AG04449 (cell line): Measurements from ENCODE around the gene CREB5.

Source experiments
- CTCF ChIA-PET: fragments of 350-600 bp; formaldehyde crosslinking; extraction: SDS; loops from one replicate; lab custom pipeline; 2021; ENCODE audit warnings: antibody characterized with exemption; lab: Yijun Ruan, JAX
- POLR2A ChIA-PET: fragments of 400-600, 350-600 bp; formaldehyde crosslinking; extraction: SDS; loops from one replicate; lab custom pipeline; 2020; ENCODE audit warnings: antibody characterized with exemption, inconsistent platforms; lab: Yijun Ruan, JAX
- DNase-seq: peaks from one replicate; pipeline ENCODE4 v3.0.0-alpha.2; 2010; ENCODE audit warnings: low read depth, low spot score
- H3K4me3 ChIP-seq: 2 replicates; pipeline ENCODE4 v1.5.1; 2011; ENCODE audit warnings: low read depth, mild to moderate bottlenecking, control low read depth, low read length
- TF ChIP-seq, protein P1 (sequence below): IDR thresholded peaks from one replicate; pipeline ENCODE4 v1.5.1; 2011; ENCODE audit warnings: mild to moderate bottlenecking, moderate library complexity, low read length, control low read depth, inconsistent platforms; ENCODE audit not compliant: insufficient read depth; ENCODE audit errors: missing control alignments

Gene CREB5, protein sequence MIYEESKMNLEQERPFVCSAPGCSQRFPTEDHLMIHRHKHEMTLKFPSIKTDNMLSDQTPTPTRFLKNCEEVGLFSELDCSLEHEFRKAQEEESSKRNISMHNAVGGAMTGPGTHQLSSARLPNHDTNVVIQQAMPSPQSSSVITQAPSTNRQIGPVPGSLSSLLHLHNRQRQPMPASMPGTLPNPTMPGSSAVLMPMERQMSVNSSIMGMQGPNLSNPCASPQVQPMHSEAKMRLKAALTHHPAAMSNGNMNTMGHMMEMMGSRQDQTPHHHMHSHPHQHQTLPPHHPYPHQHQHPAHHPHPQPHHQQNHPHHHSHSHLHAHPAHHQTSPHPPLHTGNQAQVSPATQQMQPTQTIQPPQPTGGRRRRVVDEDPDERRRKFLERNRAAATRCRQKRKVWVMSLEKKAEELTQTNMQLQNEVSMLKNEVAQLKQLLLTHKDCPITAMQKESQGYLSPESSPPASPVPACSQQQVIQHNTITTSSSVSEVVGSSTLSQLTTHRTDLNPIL

DNA sequence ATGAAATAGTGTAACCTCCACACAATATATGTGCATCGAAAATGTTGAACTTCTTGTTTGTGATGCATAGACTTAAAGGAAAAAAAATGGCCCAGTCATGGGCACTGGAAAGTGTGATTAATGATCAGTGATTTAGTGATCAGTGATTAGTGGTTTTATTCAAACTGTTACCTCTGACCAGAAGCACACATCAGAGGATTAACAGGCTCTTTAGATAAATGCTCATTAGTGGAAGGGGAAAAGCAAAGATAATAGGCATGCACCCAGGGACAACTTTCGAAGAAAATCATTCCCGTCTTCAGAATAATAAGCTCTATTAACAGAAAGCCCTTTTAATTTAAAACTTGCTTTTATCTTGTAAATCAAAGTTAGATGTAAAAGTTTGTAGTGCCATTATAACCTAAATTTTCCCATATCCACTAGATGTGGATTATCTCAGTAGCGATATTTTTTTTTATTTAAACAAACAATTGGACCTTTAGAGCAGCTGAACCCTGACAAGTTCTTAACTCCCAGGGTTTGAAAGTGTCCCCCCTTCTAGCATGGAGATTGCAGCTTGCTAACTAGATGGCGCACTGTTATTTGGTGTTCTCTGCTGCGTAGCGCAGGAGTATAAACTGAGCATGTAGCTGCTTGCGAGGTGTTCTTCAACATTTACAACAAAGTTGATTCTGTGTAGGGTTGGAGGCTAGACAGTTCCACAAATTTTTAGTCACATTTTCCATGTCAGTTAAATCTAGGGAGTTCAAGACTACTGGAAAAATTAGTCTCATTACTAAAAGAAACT, at the start of gene CREB5:
TSS of gene CREB5 (plus strand) at position 643 of the 787 bp plus-strand sequence. CDS start 397 bp downstream, outside the sequence.
- ChIA-PET CTCF (interaction anchor here (0.6 to 1.4 kb wide), 3 partner anchors 23 to 509 kb away, joined by 3 to 6 read pairs (median 3); no protein-coding TSS in a partner anchor), POLR2A (no interaction called here)
- no peak for DNase-seq
- TF ChIP-seq, protein P1, sequence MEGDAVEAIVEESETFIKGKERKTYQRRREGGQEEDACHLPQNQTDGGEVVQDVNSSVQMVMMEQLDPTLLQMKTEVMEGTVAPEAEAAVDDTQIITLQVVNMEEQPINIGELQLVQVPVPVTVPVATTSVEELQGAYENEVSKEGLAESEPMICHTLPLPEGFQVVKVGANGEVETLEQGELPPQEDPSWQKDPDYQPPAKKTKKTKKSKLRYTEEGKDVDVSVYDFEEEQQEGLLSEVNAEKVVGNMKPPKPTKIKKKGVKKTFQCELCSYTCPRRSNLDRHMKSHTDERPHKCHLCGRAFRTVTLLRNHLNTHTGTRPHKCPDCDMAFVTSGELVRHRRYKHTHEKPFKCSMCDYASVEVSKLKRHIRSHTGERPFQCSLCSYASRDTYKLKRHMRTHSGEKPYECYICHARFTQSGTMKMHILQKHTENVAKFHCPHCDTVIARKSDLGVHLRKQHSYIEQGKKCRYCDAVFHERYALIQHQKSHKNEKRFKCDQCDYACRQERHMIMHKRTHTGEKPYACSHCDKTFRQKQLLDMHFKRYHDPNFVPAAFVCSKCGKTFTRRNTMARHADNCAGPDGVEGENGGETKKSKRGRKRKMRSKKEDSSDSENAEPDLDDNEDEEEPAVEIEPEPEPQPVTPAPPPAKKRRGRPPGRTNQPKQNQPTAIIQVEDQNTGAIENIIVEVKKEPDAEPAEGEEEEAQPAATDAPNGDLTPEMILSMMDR: no peak
- H3K4me3 ChIP-seq: no peak within 1 kb of the TSS

DNA sequence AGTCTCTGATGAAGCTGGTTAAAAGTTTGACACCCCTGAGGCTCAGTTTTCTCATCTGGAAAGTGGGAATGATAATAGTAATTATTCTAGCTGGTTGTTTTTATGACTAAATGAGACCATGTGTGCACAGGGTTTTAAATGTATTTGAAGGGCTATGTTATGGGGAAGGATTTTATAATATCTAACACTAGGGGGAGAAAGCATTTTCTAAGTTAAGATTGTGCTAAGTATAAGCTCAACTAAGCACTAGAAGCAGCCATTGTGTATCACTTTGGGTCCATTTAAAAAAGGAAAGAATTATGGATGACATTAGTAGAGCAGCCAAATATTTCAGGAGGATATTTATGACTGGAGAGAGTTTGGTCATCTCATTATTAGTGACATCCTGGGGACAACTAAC, 49.5 kb upstream of the CREB5 start:
- DNase-seq: no peak
- ChIA-PET CTCF (interaction anchor here (0.9 to 2.2 kb wide), 11 partner anchors 8 to 559 kb away, joined by 3 to 11 read pairs (median 4); no protein-coding TSS in a partner anchor), POLR2A (no interaction called here)
- TF ChIP-seq, protein P1: no peak
- H3K4me3 ChIP-seq: no peak overlapping the region

DNA sequence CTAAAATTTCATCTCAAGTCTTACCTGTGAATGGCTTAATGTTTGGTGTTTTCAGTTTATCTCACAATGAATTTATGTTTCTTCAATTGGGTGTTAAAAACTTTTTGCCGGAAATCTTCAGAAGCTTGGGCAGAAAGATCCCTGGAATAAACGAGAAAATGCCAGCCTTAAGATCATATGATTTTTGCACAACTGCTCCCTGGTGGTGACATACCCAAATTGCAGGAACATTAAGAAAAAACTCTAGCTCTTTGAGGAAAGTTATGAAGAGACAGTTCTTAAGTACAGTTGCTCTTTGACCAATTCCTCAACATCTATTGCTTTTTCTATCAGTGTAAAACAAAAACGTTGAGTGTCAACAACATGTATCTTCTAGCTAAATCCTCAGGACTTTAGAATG, 48.2 kb upstream of the CREB5 start:
- no peak overlapping the region for H3K4me3 ChIP-seq
- ChIA-PET CTCF (interaction anchor here (1.1 to 1.3 kb wide), 4 partner anchors 12 to 285 kb away, joined by 3 to 4 read pairs (median 4); no protein-coding TSS in a partner anchor), POLR2A (no interaction called here)
- DNase-seq: no peak
- TF ChIP-seq, protein P1: no peak

DNA sequence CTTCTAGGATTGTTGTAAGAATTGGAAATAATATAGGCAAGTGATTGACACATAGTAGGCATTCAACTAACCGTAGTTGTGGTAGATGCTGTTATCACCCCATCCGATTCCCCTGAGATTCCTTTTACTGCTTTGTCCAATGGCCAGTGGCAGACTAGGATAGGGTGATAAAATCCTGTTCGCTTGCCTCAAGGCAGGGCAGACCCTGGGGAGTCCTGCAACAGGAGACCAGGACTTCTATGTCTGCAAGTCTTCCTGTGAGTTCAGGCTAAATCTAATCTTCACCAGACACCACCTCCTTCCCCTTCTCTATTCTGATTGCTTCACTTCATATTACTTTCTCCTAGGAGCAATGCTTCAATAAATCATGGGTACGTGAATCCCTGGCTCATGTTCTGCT, 42.8 kb upstream of the CREB5 start:
- no peak for DNase-seq
- H3K4me3 ChIP-seq: no peak overlapping the region
- ChIA-PET POLR2A (no interaction called here), CTCF (interaction anchor here (0.7 kb wide), 1 partner anchor 18 kb away, joined by 3 read pairs; no protein-coding TSS in a partner anchor)
- TF ChIP-seq, protein P1: no peak

DNA sequence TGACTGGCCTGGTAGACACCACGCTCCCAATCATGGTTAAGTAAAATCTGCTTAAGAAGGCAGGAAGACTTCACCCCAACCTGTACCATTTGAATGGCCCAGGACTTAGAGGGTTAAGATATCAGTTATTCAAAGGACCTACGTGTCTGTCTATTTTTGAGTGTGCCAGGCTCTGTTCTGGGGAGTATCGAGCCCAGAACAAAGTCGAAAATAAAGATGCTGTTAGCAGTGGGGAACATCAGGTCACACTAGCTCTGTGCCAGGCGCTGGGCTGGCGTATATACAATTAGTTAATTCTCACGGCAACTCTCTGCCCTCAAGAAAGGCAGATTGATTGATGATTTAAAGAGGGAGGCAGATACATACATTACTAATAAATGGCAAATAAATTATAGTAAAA, 40.5 kb upstream of the CREB5 start:
- no peak overlapping the region for H3K4me3 ChIP-seq
- CTCF ChIA-PET: interaction anchor here (1.2 to 2.3 kb wide), 2 partner anchors 9 to 17 kb away, joined by 6 to 11 read pairs; no protein-coding TSS in a partner anchor
- TF ChIP-seq, protein P1: no peak
- POLR2A ChIA-PET: no interaction called here
- DNase-seq: no peak
